Head of caudate nucleus (tissue), 42 donors: ENCODE data around the gene CTSS.
A peak's percentile ranks its signal among the peaks of the same experiment; 100 is the strongest.
"Not testable (repeated sequence)": the region's sequence is repeated elsewhere in the genome, so short reads cannot be mapped to it uniquely, and the experiment has no call there.

Source experiments
- DNase-seq, 42 donors: peaks; one replicate each; pipeline versions ENCODE4 v3.0.0 to v3.0.0-alpha.2; 2020 to 2021; ENCODE audit warnings: mixed read lengths in 7 of 42
- intact Hi-C: fragments of 100-400 bp; cut with DNase I; formaldehyde crosslinking; loops from one replicate; pipeline ENCODE4 v1.15.0; 2022

Gene CTSS

GRCh38 chr1:150778409-150778808, 12.8 kb upstream of the CTSS start:
- intact Hi-C loops, result no loop called here
- DNase-seq, result no peak

GRCh38 chr1:150777544-150777943, 12.0 kb upstream of the CTSS start:
- DNase-seq, result no peak

GRCh38 chr1:150775931-150776505, 10.4 kb upstream of the CTSS start:
- DNase-seq, intact Hi-C loops: not testable (repeated sequence)

More at GRCh38 chr1:150777544-150777943, 12.0 kb upstream of the CTSS start:
- intact Hi-C loops, result no loop called here

GRCh38 chr1:150775276-150775675, 9.7 kb upstream of the CTSS start:
- intact Hi-C loops, result no loop called here

GRCh38 chr1:150772326-150772725, 6.7 kb upstream of the CTSS start:
- intact Hi-C loops, result no loop called here
- no peak for DNase-seq

More at GRCh38 chr1:150775276-150775675, 9.7 kb upstream of the CTSS start:
- DNase-seq, result no peak

GRCh38 chr1:150767704-150768103, 2.1 kb upstream of the CTSS start:
- DNase-seq, intact Hi-C loops: not testable (repeated sequence)

- intact Hi-C loops, result not testable (repeated sequence)
These were observed 361 bp upstream of the CTSS start for GRCh38 chr1:150765977-150766301.

GRCh38 chr1:150764617-150765101, 919 bp downstream of the CTSS start:
- intact Hi-C loops, result no loop called here

More at GRCh38 chr1:150765977-150766301, 361 bp upstream of the CTSS start:
- DNase-seq, result not testable (repeated sequence)

GRCh38 chr1:150763018-150763417, 2.6 kb downstream of the CTSS start:
- DNase-seq, result no peak
- intact Hi-C loops, result no loop called here

More at GRCh38 chr1:150764617-150765101, 919 bp downstream of the CTSS start:
- DNase-seq, result no peak

- no peak for DNase-seq
- intact Hi-C loops, result no loop called here
These were observed 3.0 kb downstream of the CTSS start for GRCh38 chr1:150762552-150762951.

- intact Hi-C loops, result no loop called here
- DNase-seq, result no peak
These were observed 3.8 kb downstream of the CTSS start for GRCh38 chr1:150761801-150762200.

GRCh38 chr1:150760013-150760412, 5.6 kb downstream of the CTSS start:
- intact Hi-C loops, result no loop called here
- DNase-seq, result no peak

GRCh38 chr1:150753416-150753815, 12.2 kb downstream of the CTSS start:
- intact Hi-C loops, result no loop called here
- DNase-seq, result peak in 1 of 42 donors; percentile 6

GRCh38 chr1:150751443-150751842, 14.1 kb downstream of the CTSS start:
- intact Hi-C loops, result no loop called here
- DNase-seq, result no peak

GRCh38 chr1:150749720-150750311, 15.8 kb downstream of the CTSS start:
- intact Hi-C loops, result no loop called here
- no peak for DNase-seq

- intact Hi-C loops, result no loop called here
- no peak for DNase-seq
These were observed 16.5 kb downstream of the CTSS start for GRCh38 chr1:150748878-150749719.

- DNase-seq, result no peak
- intact Hi-C loops, result no loop called here
These were observed 35.4 kb downstream of the CTSS start for GRCh38 chr1:150730130-150730721.

GRCh38 chr1:150724336-150724735, 41.2 kb downstream of the CTSS start:
- DNase-seq, result no peak
- intact Hi-C loops, result no loop called here

- DNase-seq, result no peak
These were observed 44.9 kb downstream of the CTSS start, which contains the start of gene HORMAD1 for GRCh38 chr1:150720703-150721102. TSS of gene HORMAD1 (minus strand) at chr1:150720895. CDS start at chr1:150719505, 1,390 bp downstream.

GRCh38 chr1:150720098-150720497, 45.5 kb downstream of the CTSS start:
- intact Hi-C loops, result no loop called here
- no peak for DNase-seq

More at GRCh38 chr1:150720703-150721102, 44.9 kb downstream of the CTSS start, which contains the start of gene HORMAD1:
- intact Hi-C loops, result no loop called here
